A673 (cell line): Measurements from ENCODE around the gene TJAP1. TPM values are rescaled to one million over a fixed set of nuclear protein-coding genes. Genes with fewer than 3 reads are reported as not detected.

Source experiments
- BruUV-seq: library from RNA; stranded (reverse); fragments of 400-500 nt; replicated peaks from 2 replicates; lab custom pipeline; 2021; lab: Mats Ljungman, UMichigan
- CTCF ChIA-PET: fragments of 300-600 bp; sonication (Branson Sonifier 250); formaldehyde crosslinking; loops from one replicate; lab custom pipeline; 2022; ENCODE audit warnings: antibody characterized with exemption; lab: Charles Lee
- POLR2A ChIA-PET: fragments of 300-600 bp; sonication (Branson Sonifier 250); formaldehyde crosslinking; loops from one replicate; lab custom pipeline; 2022; ENCODE audit warnings: antibody characterized with exemption; ENCODE audit not compliant: low non-redundant PET; lab: Charles Lee
- DNase-seq: peaks from one replicate; pipeline ENCODE4 v3.0.0-alpha.2; 2015; ENCODE audit warnings: low spot score
- H3K27ac ChIP-seq: fragments of 200-600 bp; sonication (generic); 2 replicates; pipeline ENCODE4 v1.5.1; 2016; ENCODE audit warnings: mixed run types, low read depth, mild to moderate bottlenecking, mixed read lengths, antibody characterized with exemption, low read length; ENCODE audit not compliant: poor library complexity, severe bottlenecking
- H3K27me3 ChIP-seq: fragments of 200-600 bp; sonication (generic); replicated peaks from 2 replicates; pipeline ENCODE4 v1.6.1; 2017; ENCODE audit warnings: mixed run types, low read depth, mild to moderate bottlenecking, mixed read lengths, antibody characterized with exemption, low read length; ENCODE audit not compliant: insufficient read depth, poor library complexity
- H3K36me3 ChIP-seq: fragments of 200-600 bp; sonication (generic); 2 replicates; pipeline ENCODE4 v1.6.1; 2016; ENCODE audit warnings: mixed run types, mild to moderate bottlenecking, mixed read lengths, antibody characterized with exemption, low read length; ENCODE audit not compliant: insufficient read depth, poor library complexity, severe bottlenecking
- H3K4me1 ChIP-seq: fragments of 200-600 bp; sonication (generic); 2 replicates; pipeline ENCODE4 v1.6.1; 2017; ENCODE audit warnings: mixed run types, mild to moderate bottlenecking, mixed read lengths, antibody characterized with exemption, low read length; ENCODE audit not compliant: insufficient read depth, poor library complexity, severe bottlenecking
- H3K4me3 ChIP-seq: fragments of 200-600 bp; sonication (generic); 2 replicates; pipeline ENCODE4 v1.5.1; 2016; ENCODE audit warnings: low read depth, mixed run types, mild to moderate bottlenecking, mixed read lengths, low read length; ENCODE audit not compliant: poor library complexity, severe bottlenecking
- H3K9me3 ChIP-seq: fragments of 200-600 bp; sonication (generic); 2 replicates; pipeline ENCODE4 v1.6.1; 2016; ENCODE audit warnings: mixed run types, low read depth, mild to moderate bottlenecking, mixed read lengths, antibody characterized with exemption, low read length; ENCODE audit not compliant: poor library complexity, severe bottlenecking
- CTCF ChIP-seq: fragments of 300-800, 200-600 bp; sonication (generic); conservative IDR thresholded peaks from 2 replicates; pipeline ENCODE4 v1.5.1; 2017; ENCODE audit warnings: low read depth, mild to moderate bottlenecking, antibody characterized with exemption, low read length, moderate library complexity, mixed read lengths
- EZH2 ChIP-seq: fragments of 200-600 bp; sonication (generic); IDR thresholded peaks from 2 replicates; pipeline ENCODE4 v1.6.1; 2017; ENCODE audit warnings: borderline replicate concordance, low read depth, mild to moderate bottlenecking, mixed read lengths, antibody characterized with exemption, low read length; ENCODE audit not compliant: poor library complexity, severe bottlenecking
- intact Hi-C: fragments of 100-400 bp; cut with micrococcal nuclease; formaldehyde crosslinking; loops from one replicate; pipeline ENCODE4 v1.10.0; 2022; ENCODE audit not compliant: unreplicated experiment
- total RNA-seq: library from RNA; stranded (reverse); gene quantifications from 2 replicates; pipeline ENCODE4 v1.2.3, GENCODE V29; 2021

Gene TJAP1
- total RNA-seq, 1 experiment from 2014 or later, result 46.0 TPM

- H3K4me1 ChIP-seq, result no peaks in the 10 kb centered on the region
- intact Hi-C loops, result no loop called here
- peaks cover 6% of the 10 kb centered on the region for H3K36me3 ChIP-seq
- H3K27me3 ChIP-seq, result no peaks in the 10 kb centered on the region
- DNase-seq, result no peak
- CTCF ChIA-PET, result interaction anchor here (0.6 kb wide), 1 partner anchor 1833 kb away, joined by 9 read pairs; no protein-coding TSS in a partner anchor
- no peaks in the 10 kb centered on the region for H3K9me3 ChIP-seq
- no peak overlapping the region for H3K4me3 ChIP-seq
- TF ChIP-seq CTCF (no peak), EZH2 (no peak)
- BruUV-seq, result no TSS peak
- POLR2A ChIA-PET, result interaction anchor here (0.6 kb wide), 1 partner anchor 9 kb away, joined by 3 read pairs; no protein-coding TSS in a partner anchor
- H3K27ac ChIP-seq, result no peak overlapping the region
Measured at GRCh38 chr6:43437700-43438099, 39.7 kb upstream of the TJAP1 start.

- no peak overlapping the region for H3K4me3 ChIP-seq
- POLR2A ChIA-PET, result no interaction called here
- no peaks in the 10 kb centered on the region for H3K4me1 ChIP-seq
- no peaks in the 10 kb centered on the region for H3K27me3 ChIP-seq
- TF ChIP-seq CTCF (no peak), EZH2 (no peak)
- H3K9me3 ChIP-seq, result no peaks in the 10 kb centered on the region
- BruUV-seq, result no TSS peak
- intact Hi-C loops, result no loop called here
- CTCF ChIA-PET, result no interaction called here
- H3K27ac ChIP-seq, result no peak overlapping the region
- H3K36me3 ChIP-seq, result peaks cover 3% of the 10 kb centered on the region
- no peak for DNase-seq
Measured at GRCh38 chr6:43442935-43443334, 34.4 kb upstream of the TJAP1 start.

GRCh38 chr6:43444036-43444435 is 33.3 kb upstream of the TJAP1 start:
- TF ChIP-seq CTCF, result no peak
- TF ChIP-seq EZH2, result no peak
- Histone ChIP-seq H3K4me3 (no peak overlapping the region), H3K4me1 (no peaks in the 10 kb centered on the region), H3K27ac (no peak overlapping the region), H3K36me3 (peaks cover 3% of the 10 kb centered on the region), H3K9me3 (no peaks in the 10 kb centered on the region), H3K27me3 (no peaks in the 10 kb centered on the region)
- ChIA-PET CTCF (interaction anchor here (0.6 to 0.9 kb wide), 2 partner anchors 13 to 635 kb away, joined by 3 read pairs; no protein-coding TSS in a partner anchor), POLR2A (interaction anchor here (0.6 kb wide), 1 partner anchor 184 kb away, joined by 5 read pairs; no protein-coding TSS in a partner anchor)
- intact Hi-C loops, result no loop called here
- DNase-seq, result no peak
- no TSS peak for BruUV-seq
